A673 (cell line): ENCODE results near the gene COL5A1. TPM values are rescaled to one million over a fixed set of nuclear protein-coding genes. Genes with fewer than 3 reads are reported as not detected.

ENCODE experiments used
- BruUV-seq: library from RNA; stranded (reverse); fragments of 400-500 nt; replicated peaks from 2 replicates; lab custom pipeline; 2021; lab: Mats Ljungman, UMichigan
- CTCF ChIA-PET: fragments of 300-600 bp; sonication (Branson Sonifier 250); formaldehyde crosslinking; loops from one replicate; lab custom pipeline; 2022; ENCODE audit warnings: antibody characterized with exemption; lab: Charles Lee
- POLR2A ChIA-PET: fragments of 300-600 bp; sonication (Branson Sonifier 250); formaldehyde crosslinking; loops from one replicate; lab custom pipeline; 2022; ENCODE audit warnings: antibody characterized with exemption; ENCODE audit not compliant: low non-redundant PET; lab: Charles Lee
- DNase-seq: peaks from one replicate; pipeline ENCODE4 v3.0.0-alpha.2; 2015; ENCODE audit warnings: low spot score
- H3K27ac ChIP-seq: fragments of 200-600 bp; sonication (generic); 2 replicates; pipeline ENCODE4 v1.5.1; 2016; ENCODE audit warnings: mixed run types, low read depth, mild to moderate bottlenecking, mixed read lengths, antibody characterized with exemption, low read length; ENCODE audit not compliant: poor library complexity, severe bottlenecking
- H3K27me3 ChIP-seq: fragments of 200-600 bp; sonication (generic); replicated peaks from 2 replicates; pipeline ENCODE4 v1.6.1; 2017; ENCODE audit warnings: mixed run types, low read depth, mild to moderate bottlenecking, mixed read lengths, antibody characterized with exemption, low read length; ENCODE audit not compliant: insufficient read depth, poor library complexity
- H3K36me3 ChIP-seq: fragments of 200-600 bp; sonication (generic); 2 replicates; pipeline ENCODE4 v1.6.1; 2016; ENCODE audit warnings: mixed run types, mild to moderate bottlenecking, mixed read lengths, antibody characterized with exemption, low read length; ENCODE audit not compliant: insufficient read depth, poor library complexity, severe bottlenecking
- H3K4me1 ChIP-seq: fragments of 200-600 bp; sonication (generic); 2 replicates; pipeline ENCODE4 v1.6.1; 2017; ENCODE audit warnings: mixed run types, mild to moderate bottlenecking, mixed read lengths, antibody characterized with exemption, low read length; ENCODE audit not compliant: insufficient read depth, poor library complexity, severe bottlenecking
- H3K4me3 ChIP-seq: fragments of 200-600 bp; sonication (generic); 2 replicates; pipeline ENCODE4 v1.5.1; 2016; ENCODE audit warnings: low read depth, mixed run types, mild to moderate bottlenecking, mixed read lengths, low read length; ENCODE audit not compliant: poor library complexity, severe bottlenecking
- H3K9me3 ChIP-seq: fragments of 200-600 bp; sonication (generic); 2 replicates; pipeline ENCODE4 v1.6.1; 2016; ENCODE audit warnings: mixed run types, low read depth, mild to moderate bottlenecking, mixed read lengths, antibody characterized with exemption, low read length; ENCODE audit not compliant: poor library complexity, severe bottlenecking
- CTCF ChIP-seq: fragments of 300-800, 200-600 bp; sonication (generic); conservative IDR thresholded peaks from 2 replicates; pipeline ENCODE4 v1.5.1; 2017; ENCODE audit warnings: low read depth, mild to moderate bottlenecking, antibody characterized with exemption, low read length, moderate library complexity, mixed read lengths
- EZH2 ChIP-seq: fragments of 200-600 bp; sonication (generic); IDR thresholded peaks from 2 replicates; pipeline ENCODE4 v1.6.1; 2017; ENCODE audit warnings: borderline replicate concordance, low read depth, mild to moderate bottlenecking, mixed read lengths, antibody characterized with exemption, low read length; ENCODE audit not compliant: poor library complexity, severe bottlenecking
- intact Hi-C: fragments of 100-400 bp; cut with micrococcal nuclease; formaldehyde crosslinking; loops from one replicate; pipeline ENCODE4 v1.10.0; 2022; ENCODE audit not compliant: unreplicated experiment
- total RNA-seq: library from RNA; stranded (reverse); gene quantifications from 2 replicates; pipeline ENCODE4 v1.2.3, GENCODE V29; 2021

The COL5A1 gene
- total RNA-seq, 1 experiment from 2014 or later = 33.6 TPM

GRCh38 chr9:134772331-134772730, 130.7 kb downstream of the COL5A1 start:
- ChIA-PET POLR2A (no interaction called here), CTCF (no interaction called here)
- H3K9me3 ChIP-seq = no peaks in the 10 kb centered on the region
- no peak overlapping the region for H3K4me3 ChIP-seq
- no peak for DNase-seq
- peaks cover 3% of the 10 kb centered on the region for H3K36me3 ChIP-seq
- no peaks in the 10 kb centered on the region for H3K27me3 ChIP-seq
- intact Hi-C loops = loop anchor here (10.0 kb wide), 1 partner anchor 642 kb away; no protein-coding TSS in a partner anchor
- TF ChIP-seq CTCF = no peak
- TF ChIP-seq EZH2 = no peak
- BruUV-seq = no TSS peak
- no peak overlapping the region for H3K27ac ChIP-seq
- H3K4me1 ChIP-seq = no peaks in the 10 kb centered on the region

- no peak for TF ChIP-seq EZH2
- TF ChIP-seq CTCF = no peak
- ChIA-PET POLR2A (interaction anchor here (0.5 kb wide), 1 partner anchor 64 kb away, joined by 3 read pairs; no protein-coding TSS in a partner anchor), CTCF (no interaction called here)
- H3K9me3 ChIP-seq = no peaks in the 10 kb centered on the region
- no peaks in the 10 kb centered on the region for H3K4me1 ChIP-seq
- H3K36me3 ChIP-seq = peaks cover 3% of the 10 kb centered on the region
- H3K27ac ChIP-seq = no peak overlapping the region
- intact Hi-C loops = loop anchor here (10.0 kb wide), 1 partner anchor 641 kb away; no protein-coding TSS in a partner anchor
- BruUV-seq = no TSS peak
- H3K4me3 ChIP-seq = no peak overlapping the region
- DNase-seq = no peak
- H3K27me3 ChIP-seq = no peaks in the 10 kb centered on the region
Observed at GRCh38 chr9:134773842-134774241, 132.2 kb downstream of the COL5A1 start.

- BruUV-seq = no TSS peak
- intact Hi-C loops = loop anchor here (10.0 kb wide), 1 partner anchor 640 kb away; no protein-coding TSS in a partner anchor
- H3K4me1 ChIP-seq = no peaks in the 10 kb centered on the region
- H3K36me3 ChIP-seq = peaks cover 3% of the 10 kb centered on the region
- no peaks in the 10 kb centered on the region for H3K9me3 ChIP-seq
- ChIA-PET POLR2A (interaction anchor here (0.5 kb wide), 1 partner anchor 63 kb away, joined by 3 read pairs; no protein-coding TSS in a partner anchor), CTCF (no interaction called here)
- no peaks in the 10 kb centered on the region for H3K27me3 ChIP-seq
- TF ChIP-seq CTCF = no peak
- no peak for TF ChIP-seq EZH2
- H3K4me3 ChIP-seq = no peak overlapping the region
- no peak overlapping the region for H3K27ac ChIP-seq
- DNase-seq = no peak
Observed at GRCh38 chr9:134774410-134774809, 132.8 kb downstream of the COL5A1 start.
